NCI-H1417 treated with DMSO at 0.1 percent for 48 hours (cell line): ENCODE data around the gene XKR7.

Experiments used
- DNase-seq: peaks from one replicate; lab custom pipeline; 2025; lab: John Stamatoyannopoulos, UW

Gene XKR7

GRCh38 chr20:31979713-31980426 is 11.9 kb downstream of the XKR7 start:
- no peak for DNase-seq

GRCh38 chr20:31981784-31982183 is 13.8 kb downstream of the XKR7 start:
- DNase-seq: no peak

GRCh38 chr20:31984981-31985471 is 17.1 kb downstream of the XKR7 start:
- no peak for DNase-seq

GRCh38 chr20:31987744-31988143 is 19.8 kb downstream of the XKR7 start:
- DNase-seq: no peak

GRCh38 chr20:31988430-31989015 is 20.6 kb downstream of the XKR7 start:
- DNase-seq: no peak

- no peak for DNase-seq
Measured at GRCh38 chr20:31989030-31989645, 21.2 kb downstream of the XKR7 start.

GRCh38 chr20:31990641-31991338 is 22.8 kb downstream of the XKR7 start:
- no peak for DNase-seq

GRCh38 chr20:31991339-31991705 is 23.4 kb downstream of the XKR7 start:
- no peak for DNase-seq

- no peak for DNase-seq
Measured at GRCh38 chr20:31992086-31992485, 24.1 kb downstream of the XKR7 start.

- no peak for DNase-seq
Measured at GRCh38 chr20:31996996-31997395, 29.0 kb downstream of the XKR7 start.

GRCh38 chr20:31998246-31998645 is 30.3 kb downstream of the XKR7 start:
- DNase-seq: no peak

- DNase-seq: no peak
Measured at GRCh38 chr20:32003325-32003724, 35.4 kb downstream of the XKR7 start.

- DNase-seq: no peak
Measured at GRCh38 chr20:32004963-32005362, 37.0 kb downstream of the XKR7 start.

- DNase-seq: no peak
Measured at GRCh38 chr20:32006053-32006452, 38.1 kb downstream of the XKR7 start.

GRCh38 chr20:32006841-32007786 is 39.2 kb downstream of the XKR7 start:
- DNase-seq: peak; percentile 7

- DNase-seq: no peak
Measured at GRCh38 chr20:32007787-32008616, 40.1 kb downstream of the XKR7 start.

GRCh38 chr20:32009564-32009963 is 41.6 kb downstream of the XKR7 start:
- no peak for DNase-seq

GRCh38 chr20:32010101-32010500 is 42.1 kb downstream of the XKR7 start, which contains the start of gene CCM2L:
CCM2L (plus strand) TSS chr20:32010438; CDS start chr20:32010455, 17 bp downstream.
- no peak for DNase-seq

GRCh38 chr20:32010666-32011065 is 42.7 kb downstream of the XKR7 start:
- no peak for DNase-seq

GRCh38 chr20:32012159-32012688 is 44.3 kb downstream of the XKR7 start:
- no peak for DNase-seq
